Activated naive CD4-positive, alpha-beta T cell (primary cell): Measurements from ENCODE around the gene STXBP3.

ENCODE experiments used
- DNase-seq, 4 experiments: peaks; one replicate each; lab custom pipeline; 2025; lab: John Stamatoyannopoulos, UW

STXBP3 gene

GRCh38 chr1:108799001-108799400, 52.5 kb downstream of the STXBP3 start:
- no peak for DNase-seq

- no peak for DNase-seq
Measured at GRCh38 chr1:108801101-108801500, 54.6 kb downstream of the STXBP3 start.

DNA sequence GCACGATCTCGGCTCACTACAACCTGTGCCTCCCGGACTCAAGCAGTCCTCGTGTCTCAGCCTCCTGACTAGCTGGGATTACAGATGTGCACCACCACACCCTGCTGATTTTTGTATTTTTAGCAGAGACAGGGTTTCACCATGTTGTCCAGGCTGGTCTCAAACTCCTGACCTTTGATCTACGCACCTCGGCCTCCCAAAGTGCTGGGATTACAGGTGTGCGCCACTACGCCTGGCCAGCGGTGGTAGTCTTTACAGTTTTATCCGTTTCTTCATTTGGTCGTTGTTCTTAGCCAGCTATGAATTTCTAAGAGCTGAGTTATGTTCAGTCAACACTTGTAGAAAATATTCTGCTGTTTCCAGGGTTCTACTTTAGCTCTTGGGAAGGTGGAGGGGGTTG, 57.1 kb downstream of the STXBP3 start:
- no peak for DNase-seq

GRCh38 chr1:108808438-108808837, 62.0 kb downstream of the STXBP3 start:
- DNase-seq: no peak

- DNase-seq: no peak
Measured at GRCh38 chr1:108811611-108812010, 65.1 kb downstream of the STXBP3 start.

GRCh38 chr1:108813326-108813725, 66.9 kb downstream of the STXBP3 start:
- no peak for DNase-seq

DNA sequence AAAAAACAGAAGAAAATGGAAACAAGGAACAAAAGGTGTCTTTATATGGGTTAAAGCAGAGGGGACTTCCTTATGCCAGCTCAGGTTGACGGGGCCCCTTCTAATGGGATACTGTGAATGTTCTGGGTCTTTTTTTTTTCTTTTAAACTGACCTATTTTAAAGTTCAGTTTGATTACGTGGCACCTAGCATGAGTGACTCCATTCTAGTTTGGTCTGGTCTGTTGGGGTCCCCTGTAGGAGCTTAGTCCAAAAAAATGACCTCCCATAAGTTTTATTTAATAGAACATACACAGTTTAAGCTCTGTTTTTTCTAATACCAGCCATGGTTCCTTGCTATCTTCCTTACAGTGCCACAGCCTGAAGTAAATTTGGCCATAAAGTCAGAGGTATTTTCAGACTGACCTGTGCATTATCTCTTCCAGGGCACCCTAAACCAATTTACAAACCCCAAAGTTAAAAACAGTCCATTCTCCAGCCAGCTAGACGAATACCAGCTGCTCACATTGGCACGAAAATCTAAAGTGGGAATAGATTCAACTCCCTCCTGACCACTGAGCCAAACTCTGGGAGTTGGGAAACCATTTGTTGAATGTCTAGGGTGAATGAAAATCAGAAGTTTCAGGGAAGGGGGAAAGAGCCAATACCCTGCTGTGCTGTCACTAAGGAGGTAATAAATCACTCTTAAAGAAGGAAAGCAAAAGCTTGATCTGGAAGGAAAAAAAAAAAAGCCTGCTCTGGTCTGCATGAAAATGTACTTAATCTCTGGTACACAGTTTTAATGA, 68.1 kb downstream of the STXBP3 start:
- DNase-seq: no peak

GRCh38 chr1:108815566-108815965, 69.1 kb downstream of the STXBP3 start:
- no peak for DNase-seq

- DNase-seq: no peak
Measured at GRCh38 chr1:108816049-108816893, 69.8 kb downstream of the STXBP3 start.

- DNase-seq: no peak
Measured at GRCh38 chr1:108817016-108817415, 70.5 kb downstream of the STXBP3 start.

GRCh38 chr1:108817811-108818210, 71.3 kb downstream of the STXBP3 start:
- no peak for DNase-seq

GRCh38 chr1:108819878-108820277, 73.4 kb downstream of the STXBP3 start:
- no peak for DNase-seq

GRCh38 chr1:108823632-108824031, 77.2 kb downstream of the STXBP3 start:
- no peak for DNase-seq

- DNase-seq: no peak
Measured at GRCh38 chr1:108824051-108824450, 77.6 kb downstream of the STXBP3 start.

- no peak for DNase-seq
Measured at GRCh38 chr1:108826081-108826635, 79.7 kb downstream of the STXBP3 start.

DNA sequence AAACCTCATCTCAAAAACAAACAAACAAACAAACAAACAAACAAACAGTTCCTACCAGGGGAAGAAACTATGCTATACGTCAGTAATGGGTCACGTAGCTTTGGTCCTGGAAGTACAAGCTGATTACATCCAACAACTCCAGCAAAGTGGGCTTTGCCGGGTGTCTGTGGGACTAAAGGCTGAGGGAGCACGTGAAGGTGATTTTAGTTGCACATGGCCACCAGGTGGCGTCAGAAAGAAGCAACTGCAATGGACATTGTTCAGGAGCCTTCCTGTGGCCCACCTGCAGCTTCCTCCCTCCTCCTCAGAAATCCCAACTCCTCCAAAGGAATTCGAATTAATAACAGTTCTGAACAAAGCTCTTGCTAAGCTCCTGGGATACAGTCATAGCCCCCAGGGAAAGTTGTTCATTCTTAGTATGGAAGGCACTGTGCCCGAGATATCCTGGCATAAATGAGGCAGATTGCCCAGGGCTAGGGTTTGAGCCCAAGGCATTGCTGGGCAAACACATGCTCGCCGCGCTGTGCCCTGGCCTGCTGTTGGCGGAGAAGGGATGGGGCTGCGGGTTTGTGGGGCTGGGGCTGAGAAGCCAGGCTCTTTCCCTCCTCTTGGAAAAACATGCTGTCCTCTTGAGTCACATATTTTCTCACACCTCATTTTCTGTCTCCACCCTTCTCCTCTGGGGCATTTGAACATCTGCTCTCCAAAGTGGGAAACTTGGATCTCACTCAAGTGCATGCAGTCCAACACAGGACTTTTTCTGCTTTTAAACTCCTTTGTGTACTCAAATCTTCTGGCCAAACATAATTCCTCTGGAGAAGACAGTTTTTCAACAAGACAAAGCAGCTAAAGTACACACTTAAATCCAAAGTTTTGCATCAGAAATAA, 81.8 kb downstream of the STXBP3 start:
- DNase-seq: peak; percentile 9 to 55 (median 44)

DNA sequence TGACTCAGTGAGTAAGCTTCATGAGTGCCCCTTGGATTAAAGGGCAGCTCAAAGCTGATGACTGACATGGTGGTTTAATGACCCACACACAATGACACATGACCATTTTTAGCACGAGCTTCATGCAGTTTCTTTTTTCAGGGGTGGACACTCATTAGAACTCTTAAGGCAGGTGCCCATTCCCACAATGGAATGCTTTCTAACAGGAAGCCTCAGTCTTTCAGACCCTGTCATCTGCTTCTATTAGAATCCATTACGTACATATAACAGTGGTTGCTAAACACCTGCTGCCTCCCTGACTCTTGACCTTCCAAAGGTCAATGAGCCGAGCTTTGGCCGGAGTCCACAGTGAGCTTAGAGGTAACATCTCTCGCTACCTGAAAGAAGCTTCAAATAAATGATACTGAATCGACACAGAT, 83.0 kb downstream of the STXBP3 start:
- no peak for DNase-seq

- DNase-seq: no peak
Measured at GRCh38 chr1:108830119-108831008, 83.9 kb downstream of the STXBP3 start.

DNA sequence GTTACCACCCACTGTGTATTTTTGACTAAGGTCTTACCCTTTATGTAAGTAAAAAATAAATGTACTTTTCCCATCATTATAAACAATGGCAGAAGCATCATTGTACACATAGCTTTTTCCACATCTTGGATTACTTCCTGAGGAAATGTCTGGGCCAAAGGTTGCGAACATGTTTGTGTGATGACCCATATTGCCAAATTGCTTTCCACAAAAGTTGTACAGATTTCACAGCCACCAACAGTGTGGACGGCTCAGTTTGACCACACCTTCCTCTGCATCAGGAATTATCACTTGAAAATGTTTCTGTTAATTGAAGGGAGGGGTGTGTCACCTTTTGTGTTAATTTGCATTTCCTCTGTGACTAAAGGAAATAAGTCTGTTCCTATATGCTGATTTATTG, 84.8 kb downstream of the STXBP3 start:
- no peak for DNase-seq

DNA sequence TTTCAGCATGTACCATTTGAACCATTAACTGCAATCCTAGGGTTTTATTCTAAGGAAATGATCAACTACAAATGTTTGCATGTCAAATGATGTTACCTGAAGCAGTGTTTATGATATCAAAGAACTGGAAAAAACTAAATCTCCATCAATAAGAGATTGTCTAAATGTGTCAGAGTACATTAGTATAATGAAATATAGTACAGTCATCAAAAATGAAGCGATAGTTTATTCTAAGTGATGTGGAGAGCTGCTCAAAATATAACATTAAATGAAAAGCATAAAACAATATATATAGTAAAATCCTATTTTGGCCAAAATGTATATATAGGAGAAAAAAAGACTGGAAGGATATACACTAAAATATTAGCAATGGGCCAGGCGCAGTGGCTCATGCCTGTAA, 86.5 kb downstream of the STXBP3 start:
- no peak for DNase-seq

DNA sequence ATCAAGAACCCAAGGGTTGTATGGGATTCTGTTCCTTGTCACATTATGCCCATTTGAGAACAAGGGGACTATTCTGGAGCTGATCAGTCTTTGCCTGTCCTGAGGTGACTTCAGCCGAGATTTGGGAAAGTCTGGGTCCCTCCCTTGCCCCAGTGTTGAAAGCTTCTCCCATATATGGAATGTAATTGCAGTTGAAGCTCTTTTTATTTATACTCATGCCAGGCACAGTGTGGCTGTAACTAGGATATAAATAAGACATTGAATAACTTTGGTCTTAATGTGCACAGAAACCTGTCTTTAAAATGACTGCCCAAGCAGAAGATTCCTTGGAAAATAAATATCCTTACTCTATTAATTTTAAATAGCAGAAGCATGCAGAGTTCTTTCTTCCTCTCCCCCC, 95.2 kb downstream of the STXBP3 start:
- DNase-seq: no peak
